ENCODE measurements around the gene USP11.

DNA sequence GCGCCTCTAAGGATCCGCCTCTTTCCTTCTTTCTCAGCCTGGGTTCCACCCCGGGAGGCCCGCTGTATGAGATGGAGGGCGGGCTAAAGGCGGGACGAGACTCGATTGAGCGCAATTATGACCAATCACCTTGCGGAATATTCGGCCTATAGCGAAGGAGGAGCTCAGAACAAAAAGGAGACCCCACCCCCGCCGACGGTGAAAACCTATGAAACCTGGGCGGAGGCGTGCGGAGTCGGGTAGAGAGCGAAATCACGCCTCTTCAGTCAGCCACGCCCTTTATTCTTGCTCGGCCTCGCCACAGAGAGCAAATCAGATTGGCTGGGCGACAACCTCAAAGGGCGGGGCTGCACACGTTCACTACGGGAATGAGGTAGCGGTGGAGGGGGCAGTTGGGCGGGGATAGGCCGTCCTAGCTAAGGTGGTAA, 14.9 kb upstream of the USP11 start:
- TF ChIP-seq, protein P1, sequence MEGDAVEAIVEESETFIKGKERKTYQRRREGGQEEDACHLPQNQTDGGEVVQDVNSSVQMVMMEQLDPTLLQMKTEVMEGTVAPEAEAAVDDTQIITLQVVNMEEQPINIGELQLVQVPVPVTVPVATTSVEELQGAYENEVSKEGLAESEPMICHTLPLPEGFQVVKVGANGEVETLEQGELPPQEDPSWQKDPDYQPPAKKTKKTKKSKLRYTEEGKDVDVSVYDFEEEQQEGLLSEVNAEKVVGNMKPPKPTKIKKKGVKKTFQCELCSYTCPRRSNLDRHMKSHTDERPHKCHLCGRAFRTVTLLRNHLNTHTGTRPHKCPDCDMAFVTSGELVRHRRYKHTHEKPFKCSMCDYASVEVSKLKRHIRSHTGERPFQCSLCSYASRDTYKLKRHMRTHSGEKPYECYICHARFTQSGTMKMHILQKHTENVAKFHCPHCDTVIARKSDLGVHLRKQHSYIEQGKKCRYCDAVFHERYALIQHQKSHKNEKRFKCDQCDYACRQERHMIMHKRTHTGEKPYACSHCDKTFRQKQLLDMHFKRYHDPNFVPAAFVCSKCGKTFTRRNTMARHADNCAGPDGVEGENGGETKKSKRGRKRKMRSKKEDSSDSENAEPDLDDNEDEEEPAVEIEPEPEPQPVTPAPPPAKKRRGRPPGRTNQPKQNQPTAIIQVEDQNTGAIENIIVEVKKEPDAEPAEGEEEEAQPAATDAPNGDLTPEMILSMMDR (IDR thresholded peaks at IDR 0.05 in 4 of 5, conservative IDR thresholded peaks at IDR 0.05 in 1 of 5), result no peak
- no peak for TF ChIP-seq POLR2A (IDR thresholded peaks at IDR 0.05)

All from gastrocnemius medialis (tissue), 4 donors.